ENCODE results near the gene TMEM245. TPM values are rescaled to one million over a fixed set of nuclear protein-coding genes. Genes with fewer than 3 reads are reported as not detected.

The TMEM245 gene
- total and polyA plus RNA-seq, 2 donors (not counting 1 experiment from before 2014, with no cell fraction given): 48.2 to 48.8 TPM

GRCh38 chr9:109163194-109163593, 43.4 kb upstream of the TMEM245 start:
- no peaks in the 10 kb centered on the region for H3K9me3 ChIP-seq (ENCODE audit: control insufficient read depth, insufficient read depth, low read depth, low read length)
- no peak overlapping the region for H3K27ac ChIP-seq (ENCODE audit: insufficient read depth, low read length)
- H3K4me2 ChIP-seq (ENCODE audit: extremely low read depth, insufficient read depth, low read length): no peak overlapping the region
- no peaks in the 10 kb centered on the region for H3K36me3 ChIP-seq (ENCODE audit: control insufficient read depth, insufficient read depth, low read length)
- H3K79me2 ChIP-seq (ENCODE audit: control insufficient read depth, insufficient read depth, low read length): no peaks in the 10 kb centered on the region
- no peaks in the 10 kb centered on the region for H4K20me1 ChIP-seq (ENCODE audit: control insufficient read depth, extremely low read depth, insufficient read depth, low read length)
- TF ChIP-seq EZH2 (IDR thresholded peaks at IDR 0.05; ENCODE audit: low read length, missing control alignments) (no peak), CTCF (conservative IDR thresholded peaks at IDR 0.05 in 1 of 2, IDR thresholded peaks at IDR 0.05 in 1 of 2; ENCODE audit: low read depth in 1 of 2, low read length in 2 of 2) (no peak)
- H3K27me3 ChIP-seq (ENCODE audit: control insufficient read depth, insufficient read depth, low read length): peaks cover 33% of the 10 kb centered on the region
- H2AFZ ChIP-seq (ENCODE audit: low read length): no peak overlapping the region
- no peak overlapping the region for H3K9ac ChIP-seq (ENCODE audit: insufficient read depth, low read length)
- no peak for DNase-seq (ENCODE audit: low read depth in 2 of 2)
- no peaks in the 10 kb centered on the region for H3K4me1 ChIP-seq (ENCODE audit: control insufficient read depth, extremely low read depth, insufficient read depth, low read length)
- no peak overlapping the region for H3K4me3 ChIP-seq (replicated peaks in 1 of 4; ENCODE audit: control extremely low read depth in 1 of 4, insufficient read depth in 1 of 4, low read depth in 3 of 4, low read length in 4 of 4)

GRCh38 chr9:109162677-109163076, 42.9 kb upstream of the TMEM245 start:
- DNase-seq (ENCODE audit: low read depth in 2 of 2): no peak
- no peaks in the 10 kb centered on the region for H3K36me3 ChIP-seq (ENCODE audit: control insufficient read depth, insufficient read depth, low read length)
- TF ChIP-seq EZH2 (IDR thresholded peaks at IDR 0.05; ENCODE audit: low read length, missing control alignments) (no peak), CTCF (conservative IDR thresholded peaks at IDR 0.05 in 1 of 2, IDR thresholded peaks at IDR 0.05 in 1 of 2; ENCODE audit: low read depth in 1 of 2, low read length in 2 of 2) (no peak)
- no peaks in the 10 kb centered on the region for H3K79me2 ChIP-seq (ENCODE audit: control insufficient read depth, insufficient read depth, low read length)
- no peak overlapping the region for H3K4me2 ChIP-seq (ENCODE audit: extremely low read depth, insufficient read depth, low read length)
- H3K4me3 ChIP-seq (replicated peaks in 1 of 4; ENCODE audit: control extremely low read depth in 1 of 4, insufficient read depth in 1 of 4, low read depth in 3 of 4, low read length in 4 of 4): no peak overlapping the region
- H3K27me3 ChIP-seq (ENCODE audit: control insufficient read depth, insufficient read depth, low read length): peaks cover 30% of the 10 kb centered on the region
- H3K27ac ChIP-seq (ENCODE audit: insufficient read depth, low read length): no peak overlapping the region
- no peak overlapping the region for H2AFZ ChIP-seq (ENCODE audit: low read length)
- no peaks in the 10 kb centered on the region for H3K9me3 ChIP-seq (ENCODE audit: control insufficient read depth, insufficient read depth, low read depth, low read length)
- no peaks in the 10 kb centered on the region for H3K4me1 ChIP-seq (ENCODE audit: control insufficient read depth, extremely low read depth, insufficient read depth, low read length)
- no peaks in the 10 kb centered on the region for H4K20me1 ChIP-seq (ENCODE audit: control insufficient read depth, extremely low read depth, insufficient read depth, low read length)
- no peak overlapping the region for H3K9ac ChIP-seq (ENCODE audit: insufficient read depth, low read length)

- TF ChIP-seq EZH2 (IDR thresholded peaks at IDR 0.05; ENCODE audit: low read length, missing control alignments) (no peak), CTCF (conservative IDR thresholded peaks at IDR 0.05 in 1 of 2, IDR thresholded peaks at IDR 0.05 in 1 of 2; ENCODE audit: low read depth in 1 of 2, low read length in 2 of 2) (no peak)
- no peak overlapping the region for H3K9ac ChIP-seq (ENCODE audit: insufficient read depth, low read length)
- DNase-seq (ENCODE audit: low read depth in 2 of 2): no peak
- H3K27me3 ChIP-seq (ENCODE audit: control insufficient read depth, insufficient read depth, low read length): peaks cover 25% of the 10 kb centered on the region
- no peaks in the 10 kb centered on the region for H4K20me1 ChIP-seq (ENCODE audit: control insufficient read depth, extremely low read depth, insufficient read depth, low read length)
- H3K9me3 ChIP-seq (ENCODE audit: control insufficient read depth, insufficient read depth, low read depth, low read length): no peaks in the 10 kb centered on the region
- H2AFZ ChIP-seq (ENCODE audit: low read length): no peak overlapping the region
- no peaks in the 10 kb centered on the region for H3K36me3 ChIP-seq (ENCODE audit: control insufficient read depth, insufficient read depth, low read length)
- no peak overlapping the region for H3K27ac ChIP-seq (ENCODE audit: insufficient read depth, low read length)
- H3K4me2 ChIP-seq (ENCODE audit: extremely low read depth, insufficient read depth, low read length): no peak overlapping the region
- no peaks in the 10 kb centered on the region for H3K4me1 ChIP-seq (ENCODE audit: control insufficient read depth, extremely low read depth, insufficient read depth, low read length)
- no peak overlapping the region for H3K4me3 ChIP-seq (replicated peaks in 1 of 4; ENCODE audit: control extremely low read depth in 1 of 4, insufficient read depth in 1 of 4, low read depth in 3 of 4, low read length in 4 of 4)
- H3K79me2 ChIP-seq (ENCODE audit: control insufficient read depth, insufficient read depth, low read length): no peaks in the 10 kb centered on the region
Measured at GRCh38 chr9:109161471-109161870, 41.7 kb upstream of the TMEM245 start.
